GM18508 (cell line): ENCODE results near the gene TCF21.
"Not testable (repeated sequence)": the region's sequence is repeated elsewhere in the genome, so short reads cannot be mapped to it uniquely, and the experiment has no call there.

Source experiments
- ATAC-seq: cut with Tn5 transposase; IDR thresholded peaks from one replicate; pipeline ENCODE4 v1.9.1; 2021; ENCODE audit warnings: moderate number of reproducible peaks; ENCODE audit not compliant: insufficient read depth, unreplicated experiment

TCF21 gene

DNA sequence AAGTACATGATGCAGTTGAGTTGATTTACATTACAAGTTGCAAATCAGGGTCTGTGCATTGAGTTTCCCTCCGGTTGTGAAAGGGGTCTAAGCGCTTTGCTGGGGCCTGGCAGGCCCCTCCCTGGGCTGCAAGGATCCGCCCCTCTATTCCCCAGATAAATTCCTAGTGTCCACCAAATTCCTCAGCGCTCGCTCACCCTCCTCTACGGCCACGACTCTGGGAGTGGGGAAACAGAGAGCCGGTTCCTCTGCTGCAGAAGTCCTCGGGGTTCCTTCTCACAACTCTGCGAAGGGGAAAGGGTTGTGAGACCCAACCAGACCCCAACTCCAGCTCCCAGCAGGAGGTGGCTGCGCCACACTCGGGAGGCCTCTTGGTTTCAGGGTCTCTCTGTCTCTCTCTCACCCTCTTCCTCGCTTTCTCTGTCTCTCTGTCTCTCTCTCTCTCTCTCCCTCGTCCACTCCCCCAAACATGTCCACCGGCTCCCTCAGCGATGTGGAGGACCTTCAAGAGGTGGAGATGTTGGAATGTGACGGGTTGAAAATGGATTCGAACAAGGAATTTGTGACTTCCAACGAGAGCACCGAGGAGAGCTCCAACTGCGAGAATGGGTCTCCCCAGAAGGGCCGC is at the start of gene TCF21:
TCF21 (plus strand) TSS at position 185 of the 628 bp plus-strand sequence; CDS start at position 470, 285 bp downstream.
- no peak for ATAC-seq

- no peak for ATAC-seq
These were observed 47.7 kb upstream of the TCF21 start for GRCh38 chr6:133841176-133841575.

- no peak for ATAC-seq
These were observed 45.8 kb upstream of the TCF21 start for GRCh38 chr6:133843098-133843497.

DNA sequence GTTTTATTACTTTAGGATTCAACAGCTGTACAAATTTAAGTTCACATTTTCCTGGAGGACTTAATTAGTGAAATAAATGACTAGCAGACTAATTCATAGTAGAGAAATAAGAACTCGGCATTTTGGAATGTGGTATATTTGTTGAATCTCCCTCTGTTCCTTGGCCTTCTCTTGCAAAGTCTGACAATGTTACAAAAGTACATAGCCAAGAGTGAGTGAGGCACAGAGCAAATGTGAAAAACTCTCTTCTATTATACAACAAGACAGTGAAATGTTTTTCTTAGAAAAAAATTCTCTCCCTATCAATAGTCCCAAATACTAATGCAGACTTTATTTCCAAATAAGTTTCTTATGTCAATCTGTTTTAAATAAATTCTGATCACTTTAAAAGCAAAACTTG is 44.2 kb upstream of the TCF21 start:
- no peak for ATAC-seq

GRCh38 chr6:133854041-133854363 is 34.9 kb upstream of the TCF21 start:
- no peak for ATAC-seq

- no peak for ATAC-seq
These were observed 34.3 kb upstream of the TCF21 start for GRCh38 chr6:133854364-133855275.

DNA sequence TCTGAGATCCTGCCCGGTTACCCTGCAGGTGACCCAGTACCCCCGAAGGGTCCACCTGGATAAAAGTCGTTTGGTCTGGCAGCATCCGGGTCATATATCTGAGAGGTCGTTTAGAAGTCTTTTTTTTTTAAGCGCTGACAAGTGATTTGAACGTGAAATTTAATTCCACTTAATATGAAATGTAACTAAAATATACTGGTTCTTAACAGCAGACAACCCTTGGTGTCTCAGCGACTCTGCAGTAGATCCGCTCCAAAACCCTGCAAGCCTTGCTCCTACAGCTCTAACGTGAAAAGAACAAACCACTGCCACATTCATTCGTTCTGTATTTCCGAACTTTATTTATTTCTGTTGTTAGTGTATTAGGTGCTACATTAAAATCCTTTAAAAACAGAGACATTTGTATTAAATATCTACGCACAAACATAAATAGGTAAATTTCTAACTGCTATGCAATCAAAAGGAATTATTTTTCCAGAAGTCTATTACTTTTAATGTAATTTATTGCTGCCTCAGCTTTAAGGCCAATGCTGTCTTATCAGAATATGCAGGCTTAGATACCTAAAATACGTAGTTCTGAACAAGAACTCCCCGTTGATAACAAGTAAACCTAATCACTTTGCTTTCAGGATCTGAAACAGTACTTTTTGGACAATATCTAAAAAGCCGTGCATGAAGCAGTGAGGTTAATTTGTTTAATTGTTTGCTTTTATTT is 33.5 kb upstream of the TCF21 start:
- no peak for ATAC-seq

DNA sequence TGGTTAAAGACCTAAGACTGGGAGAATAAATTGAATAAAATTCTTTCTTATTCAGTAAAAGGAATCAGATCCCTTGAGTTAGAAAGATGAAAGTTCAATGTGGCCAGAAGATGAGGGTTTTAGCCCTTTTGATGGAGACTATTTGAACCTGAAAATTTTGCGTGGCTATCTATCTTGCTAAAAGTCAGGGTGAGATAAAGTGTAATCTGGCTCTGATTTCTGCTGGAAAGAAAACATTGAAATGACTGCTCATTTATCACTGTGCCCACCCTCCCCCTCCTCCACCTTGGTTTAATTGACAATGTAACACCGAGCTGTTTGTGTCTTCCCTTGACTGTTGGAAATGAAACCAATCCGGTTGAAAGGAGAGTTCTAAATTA is 32.9 kb upstream of the TCF21 start:
- no peak for ATAC-seq

- no peak for ATAC-seq
These were observed 32.0 kb upstream of the TCF21 start for GRCh38 chr6:133856911-133857310.

- ATAC-seq, result no peak
These were observed 31.2 kb upstream of the TCF21 start for GRCh38 chr6:133857696-133858095.

GRCh38 chr6:133861337-133861736 is 27.6 kb upstream of the TCF21 start:
- ATAC-seq, result not testable (repeated sequence)

GRCh38 chr6:133863228-133863627 is 25.7 kb upstream of the TCF21 start:
- ATAC-seq, result no peak

- no peak for ATAC-seq
These were observed 23.2 kb upstream of the TCF21 start for GRCh38 chr6:133865680-133866079.

GRCh38 chr6:133871131-133871530 is 17.8 kb upstream of the TCF21 start:
- ATAC-seq, result no peak

DNA sequence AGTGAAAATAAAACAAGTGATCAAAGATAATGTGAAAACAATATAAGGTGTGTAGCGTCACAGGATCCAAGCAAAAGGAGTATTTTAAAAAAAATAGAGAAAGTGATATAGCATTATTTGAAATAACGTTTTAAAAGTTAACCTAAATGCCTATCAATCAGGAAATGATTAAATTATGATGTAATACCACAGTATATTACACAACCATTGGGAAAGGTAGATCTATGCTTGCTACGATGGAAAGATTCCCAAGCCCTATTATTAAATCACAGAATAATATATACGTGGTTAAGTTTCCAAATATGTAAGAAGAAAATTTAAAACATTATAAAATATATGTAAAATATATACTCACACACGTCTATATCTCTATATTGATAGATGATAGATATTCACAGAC is 15.4 kb upstream of the TCF21 start:
- ATAC-seq, result no peak

GRCh38 chr6:133877116-133877515 is 11.8 kb upstream of the TCF21 start:
- no peak for ATAC-seq

- ATAC-seq, result no peak
These were observed 8.9 kb upstream of the TCF21 start for GRCh38 chr6:133880006-133880405.

- ATAC-seq, result no peak
These were observed 8.0 kb upstream of the TCF21 start for GRCh38 chr6:133880896-133881295.

DNA sequence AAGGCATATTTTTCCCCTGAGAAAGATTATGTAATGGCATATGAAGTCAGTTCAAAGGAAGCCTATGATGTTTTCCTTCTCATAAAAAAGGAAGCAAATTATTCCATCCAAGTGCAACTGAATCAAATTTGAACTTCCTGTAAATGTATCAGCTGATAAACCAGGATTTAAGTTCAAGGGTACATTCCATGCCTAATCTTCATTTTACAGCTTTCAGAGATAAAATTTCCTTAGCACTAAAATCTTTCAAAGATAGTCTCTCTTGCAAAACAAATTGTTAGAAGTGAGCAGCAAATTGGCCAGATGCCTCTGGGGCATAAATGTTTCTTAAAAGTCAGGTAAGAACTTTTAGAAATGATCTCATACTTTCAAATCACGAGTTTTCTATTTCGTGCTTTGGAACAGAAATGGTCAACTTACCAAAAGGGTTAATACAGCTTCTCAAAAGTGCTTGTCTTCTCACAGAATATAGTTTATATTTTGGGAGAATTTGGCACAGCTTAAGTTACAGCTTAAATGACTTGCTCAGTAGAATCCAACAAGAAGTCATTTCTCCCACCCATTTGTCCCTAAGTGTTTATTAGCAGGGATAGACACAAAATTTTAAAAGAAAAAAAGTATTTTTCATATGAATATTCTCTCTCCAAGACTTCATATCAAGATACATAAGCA is 2.7 kb upstream of the TCF21 start:
- ATAC-seq, result no peak

DNA sequence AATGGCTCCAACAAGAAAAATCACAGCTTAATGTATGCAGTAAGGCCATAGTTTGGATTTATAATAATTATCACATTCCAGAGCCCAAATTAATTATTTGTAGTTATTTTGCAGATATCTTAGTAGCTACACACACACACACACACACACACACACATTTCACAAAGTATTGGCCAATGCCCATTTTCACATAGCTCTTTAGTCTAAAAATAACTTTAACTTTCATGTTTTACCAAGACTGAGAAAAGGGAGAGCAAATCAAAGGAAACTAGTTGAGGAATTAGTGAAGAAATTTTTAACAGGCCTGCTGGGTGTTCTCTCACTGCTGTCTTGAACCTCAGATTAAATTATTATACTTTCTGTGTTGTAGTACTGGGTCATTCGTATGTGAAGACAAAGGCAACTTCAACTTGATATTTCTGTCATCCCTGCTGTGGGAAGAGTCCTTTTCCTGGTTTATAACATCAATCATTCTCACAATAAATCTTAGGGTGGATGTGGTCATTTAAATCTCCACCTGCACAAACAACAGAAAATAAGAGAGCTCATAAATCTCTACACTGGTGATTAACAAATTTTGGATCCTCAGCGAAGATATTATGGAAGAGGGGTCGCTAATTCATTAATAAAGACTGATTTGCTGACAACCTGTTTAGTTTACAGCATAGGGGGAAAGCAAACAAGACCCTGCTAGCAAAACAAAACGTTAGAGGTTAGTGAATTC is 1.6 kb upstream of the TCF21 start:
- no peak for ATAC-seq
